Neural progenitor cell (in vitro differentiated cells): ENCODE results near the gene RTN4RL1.

Experiments
- CTCF ChIP-seq: fragments of 200-600 bp; sonication (generic); IDR thresholded peaks from 2 replicates; pipeline ENCODE4 v1.5.1; 2017; ENCODE audit warnings: antibody characterized with exemption, mild to moderate bottlenecking
- EZH2 ChIP-seq: fragments of 200-600 bp; sonication (generic); IDR thresholded peaks from 2 replicates; pipeline ENCODE4 v1.6.1; 2017; ENCODE audit warnings: antibody characterized with exemption, mild to moderate bottlenecking, moderate library complexity

- TF ChIP-seq EZH2 (no peak), CTCF (no peak)
Measured at GRCh38 chr17:2016494-2016893, 8.6 kb downstream of the RTN4RL1 start.
